ENCODE data around the gene ROPN1B.
A peak's percentile ranks its signal among the peaks of the same experiment; 100 is the strongest.

The ROPN1B gene

GRCh38 chr3:126004692-126005091 lies 35.7 kb downstream of the ROPN1B start:
- DNase-seq (ENCODE audit: low read depth), result no peak

- DNase-seq (ENCODE audit: low read depth), result peak; percentile 52
Observed at GRCh38 chr3:126005951-126006350, 37.0 kb downstream of the ROPN1B start.

- no peak for DNase-seq (ENCODE audit: low read depth)
Observed at GRCh38 chr3:126008219-126008618, 39.2 kb downstream of the ROPN1B start.

DNA sequence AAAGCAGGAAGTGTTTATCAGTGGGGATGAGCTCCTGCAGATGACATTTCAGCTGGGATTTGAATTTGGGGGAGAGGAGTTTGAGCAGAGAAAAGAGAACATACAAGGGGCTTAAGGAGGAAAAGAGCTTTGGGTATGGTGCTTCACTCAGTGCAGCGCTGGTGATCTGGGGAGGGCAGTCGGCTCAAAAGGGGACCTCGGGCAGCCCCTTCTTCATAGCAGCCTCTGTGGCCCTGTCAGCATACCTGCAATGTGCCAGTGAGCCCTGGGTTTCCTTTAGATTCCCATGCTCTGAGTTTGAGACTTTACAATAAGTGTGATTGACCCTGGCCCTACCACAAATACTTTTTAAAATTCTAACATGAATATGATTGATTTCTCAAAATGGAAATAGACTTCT lies 40.2 kb downstream of the ROPN1B start:
- no peak for DNase-seq (ENCODE audit: low read depth)

DNA sequence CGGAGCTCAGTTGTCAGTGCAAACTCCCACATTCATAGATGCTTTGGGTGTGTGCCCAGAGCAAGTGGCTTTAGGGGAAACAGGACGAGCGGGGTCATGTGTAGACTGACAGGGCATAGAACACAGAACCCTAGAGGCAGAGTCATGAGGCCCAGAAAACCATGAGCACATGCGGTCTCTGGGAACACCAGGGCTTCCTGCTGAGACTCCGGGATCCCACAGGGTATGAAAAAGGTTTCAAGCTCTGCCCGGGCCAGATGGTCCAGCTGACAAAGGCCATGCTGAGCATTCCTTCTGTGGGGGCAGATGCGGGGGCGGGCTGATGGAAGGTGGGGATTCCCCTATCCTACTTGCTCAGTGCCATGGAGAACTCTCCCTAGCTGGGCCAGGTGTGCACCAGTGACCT lies 44.8 kb downstream of the ROPN1B start:
- DNase-seq (ENCODE audit: low read depth), result no peak

- no peak for DNase-seq (ENCODE audit: low read depth)
Observed at GRCh38 chr3:126014252-126014651, 45.3 kb downstream of the ROPN1B start.

DNA sequence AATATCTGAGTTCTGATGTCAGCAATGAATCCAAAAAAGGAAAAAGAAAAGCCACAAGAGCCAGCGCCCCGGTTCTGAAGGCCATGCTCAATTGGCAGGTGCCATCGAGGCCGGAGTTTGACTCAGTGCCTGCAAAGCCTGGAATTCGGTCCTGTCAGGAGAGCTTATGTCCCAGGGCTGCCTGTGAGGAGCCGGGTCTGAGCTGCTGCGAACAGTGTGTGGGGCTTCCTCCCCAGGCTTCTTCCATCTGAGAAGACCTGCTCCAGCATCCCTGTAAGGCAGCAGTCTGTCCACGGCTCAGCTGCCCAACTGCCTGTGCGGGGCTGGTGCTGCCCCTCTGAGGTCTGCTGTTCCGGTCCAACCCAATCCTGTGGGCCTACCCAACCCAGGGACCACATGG lies 46.1 kb downstream of the ROPN1B start:
- DNase-seq (ENCODE audit: low read depth), result no peak

DNA sequence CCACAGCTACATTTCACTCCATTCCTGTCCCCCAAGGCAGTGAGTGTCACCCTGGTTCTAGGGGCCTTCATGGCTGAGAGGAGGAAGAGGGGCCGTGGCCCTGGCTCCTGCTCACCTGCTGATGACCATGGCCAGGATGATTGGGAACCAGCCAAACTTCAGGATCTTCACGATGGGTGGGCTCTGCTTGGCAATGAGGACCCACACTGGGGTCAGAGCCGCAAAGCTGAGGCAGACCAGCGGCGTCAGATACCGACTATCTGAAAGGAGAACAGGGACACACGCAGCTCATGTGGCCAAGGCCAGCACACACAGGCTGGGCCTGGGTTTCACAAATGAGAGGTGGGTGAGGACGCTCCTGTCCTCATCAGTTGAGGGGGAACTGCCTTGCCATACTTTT lies 47.6 kb downstream of the ROPN1B start:
- no peak for DNase-seq (ENCODE audit: low read depth)

DNA sequence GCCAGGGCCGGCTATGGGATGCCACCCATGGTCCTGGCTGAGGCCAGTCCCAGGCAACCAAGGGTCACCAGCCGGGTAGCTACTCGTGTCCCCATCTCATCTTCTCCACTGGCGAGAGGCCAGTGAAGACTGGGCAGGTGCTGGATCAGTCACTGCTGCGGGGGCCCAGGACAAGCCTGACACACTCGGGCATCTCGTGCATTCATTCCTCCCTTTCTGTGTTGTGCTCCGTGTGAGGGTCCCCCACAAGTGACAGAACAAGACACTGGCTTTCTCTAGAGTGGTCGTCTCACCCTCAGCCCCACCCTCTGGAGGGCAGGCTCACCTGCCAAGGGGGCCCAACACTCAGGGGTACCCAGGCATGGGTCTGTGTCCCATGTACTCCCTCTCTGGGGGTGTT lies 48.4 kb downstream of the ROPN1B start:
- no peak for DNase-seq (ENCODE audit: low read depth)

DNA sequence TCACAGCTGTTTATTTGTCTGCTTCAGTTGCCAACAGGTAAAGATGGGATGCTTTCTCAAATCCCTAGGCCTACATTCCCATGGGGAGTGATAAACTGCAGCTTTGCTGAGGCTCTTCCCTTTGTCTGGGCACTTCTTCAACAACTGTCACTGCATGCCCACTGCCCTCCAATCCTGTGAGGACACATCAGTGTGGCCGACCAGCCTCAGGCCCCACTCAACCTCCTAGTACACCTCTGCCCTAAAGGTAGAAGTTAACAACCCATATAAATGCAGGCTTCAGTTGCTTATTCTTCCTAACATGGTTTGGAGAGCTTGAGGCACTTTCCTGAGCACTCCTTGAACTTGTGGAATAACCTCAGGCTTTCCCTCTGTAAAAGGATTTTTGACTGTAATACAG lies 49.6 kb downstream of the ROPN1B start:
- no peak for DNase-seq (ENCODE audit: low read depth)

DNA sequence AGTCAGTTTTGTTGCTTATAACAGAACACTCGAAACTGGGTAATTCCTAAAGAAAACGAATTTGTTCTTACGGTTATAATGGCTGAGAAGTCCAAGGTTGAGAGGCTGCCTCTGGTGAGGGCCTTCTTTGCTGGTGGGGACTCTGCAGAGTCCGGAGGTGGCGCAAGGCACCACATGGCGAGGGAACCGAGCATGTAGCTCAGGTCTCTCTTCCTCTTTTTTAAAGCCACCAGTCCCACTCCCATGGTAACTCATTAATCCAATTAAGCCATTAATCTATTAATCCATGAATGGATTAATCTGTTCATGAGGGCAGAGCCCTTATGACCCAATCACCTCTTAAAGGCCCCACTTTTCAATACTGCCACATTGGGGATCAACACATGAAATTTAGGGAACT lies 50.0 kb downstream of the ROPN1B start:
- DNase-seq (ENCODE audit: low read depth), result no peak

DNA sequence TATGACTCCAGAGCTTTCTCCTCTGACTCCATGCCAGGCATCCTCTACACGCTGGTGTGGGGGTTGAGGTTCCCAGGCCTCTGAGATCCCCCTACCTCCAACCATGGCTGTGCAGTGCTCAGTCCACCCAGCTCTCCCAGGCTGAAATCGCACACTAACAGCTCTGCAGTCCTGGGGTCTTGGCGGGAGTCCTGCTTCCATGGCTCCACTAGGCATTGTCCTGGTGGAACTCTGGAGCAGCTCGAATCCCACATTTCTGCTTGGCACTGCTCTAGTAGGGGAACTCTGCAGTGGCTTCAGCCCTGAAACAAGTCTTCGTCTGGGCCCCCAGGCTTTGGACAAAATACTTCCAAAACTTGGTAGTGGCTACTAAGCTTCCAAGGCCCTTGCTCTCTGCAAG lies 50.7 kb downstream of the ROPN1B start:
- no peak for DNase-seq (ENCODE audit: low read depth)

- no peak for DNase-seq (ENCODE audit: low read depth)
Observed at GRCh38 chr3:126021224-126021623, 52.2 kb downstream of the ROPN1B start.

DNA sequence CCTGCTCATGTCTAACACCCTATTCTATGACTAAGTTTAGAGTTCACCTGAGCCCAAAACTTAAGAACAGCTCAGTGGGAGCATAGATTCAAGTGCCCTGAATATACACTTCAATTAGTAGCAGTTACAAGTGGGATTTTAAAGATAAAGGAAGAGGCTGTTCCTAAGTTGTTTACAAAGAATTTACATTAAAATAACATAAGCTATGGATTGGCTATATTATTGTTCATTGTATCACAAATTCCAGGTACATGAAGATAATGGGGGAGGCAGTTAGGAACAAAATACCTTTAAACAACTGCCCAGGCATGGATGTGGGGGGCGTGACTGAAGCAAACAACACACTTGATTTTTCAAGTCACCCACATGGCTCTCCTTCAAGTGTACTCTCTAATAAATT lies 52.7 kb downstream of the ROPN1B start:
- no peak for DNase-seq (ENCODE audit: low read depth)

- DNase-seq (ENCODE audit: low read depth), result no peak
Observed at GRCh38 chr3:126022741-126023359, 53.9 kb downstream of the ROPN1B start.

DNA sequence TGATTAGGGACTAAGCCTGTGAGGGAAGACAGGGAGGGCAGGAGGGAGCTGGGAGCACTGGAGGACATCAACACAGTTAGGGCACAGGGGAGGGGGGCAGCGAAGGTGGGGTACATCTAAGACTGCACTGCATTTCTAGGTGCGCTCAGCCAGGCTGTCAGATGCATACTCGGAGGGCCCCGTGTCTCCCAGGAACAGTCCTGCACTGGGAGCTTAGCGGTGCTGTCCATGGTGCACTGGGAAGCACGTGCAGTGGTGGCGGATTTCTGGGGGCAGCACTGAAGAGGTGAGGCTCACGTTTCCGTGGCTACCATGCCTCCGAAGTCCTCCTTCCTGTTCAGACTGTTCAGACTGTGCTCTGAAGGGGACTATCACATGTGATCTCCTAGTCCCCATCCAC lies 54.4 kb downstream of the ROPN1B start:
- DNase-seq (ENCODE audit: low read depth), result no peak

- no peak for DNase-seq (ENCODE audit: low read depth)
Observed at GRCh38 chr3:126024049-126024854, 55.3 kb downstream of the ROPN1B start.

- DNase-seq (ENCODE audit: low read depth), result no peak
Observed at GRCh38 chr3:126025116-126025729, 56.2 kb downstream of the ROPN1B start.

- no peak for DNase-seq (ENCODE audit: low read depth)
Observed at GRCh38 chr3:126025862-126026261, 56.9 kb downstream of the ROPN1B start.

GRCh38 chr3:126026277-126026751 lies 57.3 kb downstream of the ROPN1B start:
- DNase-seq (ENCODE audit: low read depth), result no peak

DNA sequence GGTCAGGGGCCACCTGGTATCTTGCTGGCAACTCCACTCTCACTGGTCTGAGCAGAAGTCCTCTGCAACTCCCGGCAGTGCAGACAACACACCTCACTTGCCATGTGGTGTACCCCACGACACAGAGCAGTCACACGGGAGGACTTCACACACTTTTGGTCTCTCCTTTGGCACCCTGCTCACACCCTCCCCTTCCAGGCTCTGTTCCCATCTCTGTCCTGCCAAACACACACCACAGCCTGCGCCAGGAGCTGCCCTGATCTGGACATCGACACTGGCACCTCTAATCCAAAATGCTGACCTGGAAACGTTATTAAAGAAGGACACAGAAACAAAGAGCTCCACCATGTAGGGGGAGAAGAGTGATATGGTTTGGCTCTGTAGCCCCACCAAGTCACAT lies 57.8 kb downstream of the ROPN1B start:
- DNase-seq (ENCODE audit: low read depth), result no peak

DNA sequence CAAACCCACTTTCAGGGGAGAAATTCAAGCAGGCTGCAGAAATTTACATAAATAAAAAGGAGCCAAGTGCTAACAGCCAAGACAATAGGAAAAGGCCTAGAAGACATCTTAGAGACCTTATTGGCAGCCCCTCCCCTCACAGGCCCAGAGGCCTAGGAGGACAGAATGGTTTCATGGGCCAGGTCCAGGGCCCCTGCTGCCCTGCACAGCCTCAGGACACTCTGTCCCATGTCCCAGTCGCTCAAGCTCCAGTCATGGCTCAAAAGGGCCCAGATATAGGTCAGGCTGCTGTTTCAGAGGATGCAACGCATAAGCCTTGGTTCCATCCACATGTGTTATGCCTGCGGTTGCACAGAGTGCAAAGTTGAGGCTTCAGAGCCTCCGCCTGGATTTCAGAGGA lies 59.1 kb downstream of the ROPN1B start:
- no peak for DNase-seq (ENCODE audit: low read depth)

GRCh38 chr3:126029241-126029640 lies 60.3 kb downstream of the ROPN1B start:
- no peak for DNase-seq (ENCODE audit: low read depth)
